ENCODE results near the gene TNKS2.

The TNKS2 gene

GRCh38 chr10:91785830-91786229 lies 12.4 kb upstream of the TNKS2 start:
- no peak overlapping the region for H3K4me3 ChIP-seq (replicated peaks; ENCODE audit: low read depth, low read length)
- DNase-seq (ENCODE audit: extremely low read depth, insufficient read length) = no peak
- no peak for TF ChIP-seq CTCF (IDR thresholded peaks at IDR 0.05; ENCODE audit: insufficient read depth, low read length, poor library complexity, severe bottlenecking)
- H3K36me3 ChIP-seq (ENCODE audit: control insufficient read depth, insufficient read depth, low read length) = no peaks in the 10 kb centered on the region
- no peaks in the 10 kb centered on the region for H3K27me3 ChIP-seq (replicated peaks; ENCODE audit: control insufficient read depth, insufficient read depth, low read length)

GRCh38 chr10:91787258-91787657 lies 11.0 kb upstream of the TNKS2 start:
- DNase-seq (ENCODE audit: extremely low read depth, insufficient read length) = no peak
- Histone ChIP-seq H3K4me3 (replicated peaks; ENCODE audit: low read depth, low read length) (no peak overlapping the region), H3K27me3 (replicated peaks; ENCODE audit: control insufficient read depth, insufficient read depth, low read length) (no peaks in the 10 kb centered on the region), H3K36me3 (ENCODE audit: control insufficient read depth, insufficient read depth, low read length) (no peaks in the 10 kb centered on the region)
- no peak for TF ChIP-seq CTCF (IDR thresholded peaks at IDR 0.05; ENCODE audit: insufficient read depth, low read length, poor library complexity, severe bottlenecking)

- Histone ChIP-seq H3K4me3 (replicated peaks; ENCODE audit: low read depth, low read length) (no peak overlapping the region), H3K36me3 (ENCODE audit: control insufficient read depth, insufficient read depth, low read length) (no peaks in the 10 kb centered on the region)
- DNase-seq (ENCODE audit: extremely low read depth, insufficient read length) = no peak
Measured at GRCh38 chr10:91787810-91788209, 10.4 kb upstream of the TNKS2 start.

GRCh38 chr10:91788527-91788926 lies 9.7 kb upstream of the TNKS2 start:
- no peak for TF ChIP-seq CTCF (IDR thresholded peaks at IDR 0.05; ENCODE audit: insufficient read depth, low read length, poor library complexity, severe bottlenecking)
- no peak overlapping the region for H3K4me3 ChIP-seq (replicated peaks; ENCODE audit: low read depth, low read length)
- H3K27me3 ChIP-seq (replicated peaks; ENCODE audit: control insufficient read depth, insufficient read depth, low read length) = no peaks in the 10 kb centered on the region
- no peak for DNase-seq (ENCODE audit: extremely low read depth, insufficient read length)
- no peaks in the 10 kb centered on the region for H3K36me3 ChIP-seq (ENCODE audit: control insufficient read depth, insufficient read depth, low read length)

More at GRCh38 chr10:91787810-91788209, 10.4 kb upstream of the TNKS2 start:
- TF ChIP-seq CTCF (IDR thresholded peaks at IDR 0.05; ENCODE audit: insufficient read depth, low read length, poor library complexity, severe bottlenecking) = no peak
- no peaks in the 10 kb centered on the region for H3K27me3 ChIP-seq (replicated peaks; ENCODE audit: control insufficient read depth, insufficient read depth, low read length)

GRCh38 chr10:91796331-91797047 lies 1.7 kb upstream of the TNKS2 start:
- no peak for TF ChIP-seq CTCF (IDR thresholded peaks at IDR 0.05; ENCODE audit: insufficient read depth, low read length, poor library complexity, severe bottlenecking)
- peak overlapping the region; percentile 51 for H3K4me3 ChIP-seq (replicated peaks; ENCODE audit: low read depth, low read length)
- no peaks in the 10 kb centered on the region for H3K27me3 ChIP-seq (replicated peaks; ENCODE audit: control insufficient read depth, insufficient read depth, low read length)
- peak; percentile 56 for DNase-seq (ENCODE audit: extremely low read depth, insufficient read length)
- no peaks in the 10 kb centered on the region for H3K36me3 ChIP-seq (ENCODE audit: control insufficient read depth, insufficient read depth, low read length)

All from GM06990 (cell line).